Measurements from ENCODE around the gene ZNF213. TPM values are rescaled to one million over a fixed set of nuclear protein-coding genes. Genes with fewer than 3 reads are reported as not detected.

ZNF213 gene
- total RNA-seq, 2 experiments from 2014 or later = 1.6 to 2.2 TPM

DNA sequence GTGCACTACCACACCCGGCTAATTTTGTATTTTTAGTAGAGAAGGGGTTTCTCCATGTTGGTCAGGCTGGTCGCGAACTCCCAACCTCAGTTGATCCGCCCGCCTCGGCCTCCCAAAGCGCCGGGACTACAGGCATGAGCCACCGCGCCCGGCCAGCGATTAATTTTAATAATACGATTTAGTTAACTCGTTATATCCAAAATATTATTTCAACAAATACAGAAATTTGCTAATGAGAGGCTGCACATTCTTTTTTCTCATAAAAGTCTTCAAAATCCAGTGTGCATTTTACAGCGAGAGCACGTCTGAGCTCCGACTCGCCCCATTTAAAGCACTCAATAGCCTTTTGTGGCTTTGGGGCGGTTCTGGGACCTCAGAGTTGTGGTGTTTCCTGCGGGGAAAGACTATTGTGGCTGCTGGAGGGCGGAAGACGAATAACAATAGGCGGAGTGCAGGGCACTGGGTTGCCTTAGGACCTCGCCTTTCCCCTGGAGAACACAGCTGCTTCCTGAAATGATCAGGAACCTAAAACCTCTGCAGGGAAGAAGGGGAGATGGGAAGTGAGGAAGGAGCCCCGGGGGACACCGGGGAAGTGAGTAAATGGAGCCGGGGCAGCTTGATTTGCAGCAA lies 32.9 kb upstream of the ZNF213 start:
- Mint-ChIP-seq H3K27ac (peak overlapping the region; percentile 74), H3K4me1 (ENCODE audit: low read depth) (peaks cover 72% of the 10 kb centered on the region), H3K4me3 (peak overlapping the region; percentile 93), H3K27me3 (no peaks in the 10 kb centered on the region), H3K36me3 (ENCODE audit: low read depth) (no peaks in the 10 kb centered on the region), H3K9me3 (no peaks in the 10 kb centered on the region)
- no peaks in the 10 kb centered on the region for H3K9me3 ChIP-seq (ENCODE audit: control insufficient read depth in 1 of 2, insufficient read depth in 1 of 2, low read length in 2 of 2)
- no peaks in the 10 kb centered on the region for H3K36me3 ChIP-seq (ENCODE audit: insufficient read depth, low read length)
- DNase-seq = peak in 6 of 14 experiments; percentile 25 to 64 (median 49)
- peak overlapping the region; percentile 40 for H3K4me3 ChIP-seq (ENCODE audit: low read length)
- no peaks in the 10 kb centered on the region for H3K27me3 ChIP-seq (ENCODE audit: control insufficient read depth in 1 of 2, insufficient read depth in 2 of 2, low read length in 2 of 2)
- CTCF ChIA-PET = interaction anchor here (0.6 to 3.5 kb wide), 5 partner anchors 24 to 57 kb away, joined by 3 to 22 read pairs (median 3); no protein-coding TSS in a partner anchor
- POLR2A ChIA-PET = interaction anchor here (0.7 to 9.3 kb wide), 13 partner anchors 11 to 61 kb away, joined by 3 to 91 read pairs (median 3); partner anchors contain the start of genes IL32, ZNF205 and ZNF213
- TF ChIP-seq, protein P1, sequence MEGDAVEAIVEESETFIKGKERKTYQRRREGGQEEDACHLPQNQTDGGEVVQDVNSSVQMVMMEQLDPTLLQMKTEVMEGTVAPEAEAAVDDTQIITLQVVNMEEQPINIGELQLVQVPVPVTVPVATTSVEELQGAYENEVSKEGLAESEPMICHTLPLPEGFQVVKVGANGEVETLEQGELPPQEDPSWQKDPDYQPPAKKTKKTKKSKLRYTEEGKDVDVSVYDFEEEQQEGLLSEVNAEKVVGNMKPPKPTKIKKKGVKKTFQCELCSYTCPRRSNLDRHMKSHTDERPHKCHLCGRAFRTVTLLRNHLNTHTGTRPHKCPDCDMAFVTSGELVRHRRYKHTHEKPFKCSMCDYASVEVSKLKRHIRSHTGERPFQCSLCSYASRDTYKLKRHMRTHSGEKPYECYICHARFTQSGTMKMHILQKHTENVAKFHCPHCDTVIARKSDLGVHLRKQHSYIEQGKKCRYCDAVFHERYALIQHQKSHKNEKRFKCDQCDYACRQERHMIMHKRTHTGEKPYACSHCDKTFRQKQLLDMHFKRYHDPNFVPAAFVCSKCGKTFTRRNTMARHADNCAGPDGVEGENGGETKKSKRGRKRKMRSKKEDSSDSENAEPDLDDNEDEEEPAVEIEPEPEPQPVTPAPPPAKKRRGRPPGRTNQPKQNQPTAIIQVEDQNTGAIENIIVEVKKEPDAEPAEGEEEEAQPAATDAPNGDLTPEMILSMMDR (IDR thresholded peaks at IDR 0.05) = no peak
- H3K27ac ChIP-seq (ENCODE audit: low read depth in 1 of 2, low read length in 2 of 2) = peak overlapping the region; percentile 13 to 68
- no peak for ATAC-seq (ENCODE audit: poor library complexity)
- peaks cover 46% of the 10 kb centered on the region for H3K4me1 ChIP-seq (ENCODE audit: insufficient read depth, low read length)
- intact Hi-C loops (cut with DNase I, micrococcal nuclease) = loop anchor here in 1 of 2 experiments (2.0 kb wide), 2 partner anchors 33 to 43 kb away; partner anchors contain the start of gene ZNF213

DNA sequence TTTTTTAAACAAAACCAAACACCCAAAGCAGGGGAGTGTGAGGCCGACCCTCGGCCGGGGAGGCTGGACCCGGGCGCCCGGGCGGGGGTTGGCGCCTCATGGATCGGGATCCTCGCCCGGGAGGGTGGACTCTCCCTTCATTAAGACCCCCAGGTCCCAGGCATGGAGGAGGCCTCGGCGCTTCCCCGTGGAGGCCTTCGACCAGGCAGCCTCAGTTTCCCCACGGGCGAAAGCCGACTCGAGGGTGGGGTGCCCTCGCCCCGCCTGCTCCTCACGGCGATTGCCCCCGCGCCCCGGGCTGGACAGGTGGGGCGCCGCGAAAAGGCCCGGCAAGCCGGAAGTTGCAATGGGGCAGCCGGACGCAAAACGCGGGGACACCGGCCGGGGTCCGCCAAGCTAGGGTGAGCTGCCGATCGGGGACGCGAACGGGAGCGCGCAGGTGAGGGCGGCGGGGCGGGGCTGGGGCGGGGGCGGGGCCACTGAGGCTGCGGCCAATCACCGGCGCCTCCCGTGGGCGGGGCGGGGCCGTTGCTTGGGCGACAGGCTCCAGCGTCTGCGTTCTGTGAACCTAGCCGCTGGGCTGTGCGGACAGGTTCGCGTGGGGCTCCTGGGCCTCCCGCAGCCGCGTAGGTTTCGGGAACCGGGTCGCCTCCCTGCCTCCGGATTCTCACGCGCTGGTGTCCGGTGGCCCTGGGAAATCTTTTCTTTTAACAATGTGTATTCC lies 28.5 kb upstream of the ZNF213 start:
- POLR2A ChIA-PET = interaction anchor here (0.6 to 2.5 kb wide), 10 partner anchors 17 to 102 kb away, joined by 3 to 16 read pairs (median 4); partner anchors contain the start of genes TNFRSF12A and ZNF213
- H3K4me3 ChIP-seq (ENCODE audit: low read length) = peak overlapping the region; percentile 82

More for the DNA sequence above, 28.5 kb upstream of the ZNF213 start:
- Mint-ChIP-seq H3K4me1 (ENCODE audit: low read depth) (peaks cover 42% of the 10 kb centered on the region), H3K4me3 (peak overlapping the region; percentile 93), H3K27ac (peak overlapping the region; percentile 76), H3K27me3 (no peaks in the 10 kb centered on the region), H3K36me3 (ENCODE audit: low read depth) (no peaks in the 10 kb centered on the region), H3K9me3 (no peaks in the 10 kb centered on the region)
- Histone ChIP-seq H3K36me3 (ENCODE audit: insufficient read depth, low read length) (no peaks in the 10 kb centered on the region), H3K9me3 (ENCODE audit: control insufficient read depth in 1 of 2, insufficient read depth in 1 of 2, low read length in 2 of 2) (no peaks in the 10 kb centered on the region), H3K27ac (ENCODE audit: low read depth in 1 of 2, low read length in 2 of 2) (peak overlapping the region; percentile 83 to 85), H3K27me3 (ENCODE audit: control insufficient read depth in 1 of 2, insufficient read depth in 2 of 2, low read length in 2 of 2) (no peaks in the 10 kb centered on the region), H3K4me1 (ENCODE audit: insufficient read depth, low read length) (peaks cover 27% of the 10 kb centered on the region)
- DNase-seq (peak; percentile 79 to 95 (median 87)), ATAC-seq (ENCODE audit: poor library complexity) (peak; percentile 85)
- TF ChIP-seq, protein P1 (IDR thresholded peaks at IDR 0.05) = no peak
- intact Hi-C loops (cut with DNase I, micrococcal nuclease) = loop anchor here in 1 of 2 experiments (1.0 kb wide), 1 partner anchor 18 kb away; no protein-coding TSS in a partner anchor
- CTCF ChIA-PET = interaction anchor here (1.0 to 3.5 kb wide), 2 partner anchors 23 to 47 kb away, joined by 3 to 28 read pairs; no protein-coding TSS in a partner anchor
